ENCODE results near the gene CLIP3.

Gene CLIP3

GRCh38 chr19:35995048-35995993, 37.4 kb downstream of the CLIP3 start, which contains the start of gene SDHAF1:
Gene SDHAF1 (plus strand): TSS chr19:35995188. CDS start chr19:35995275, 87 bp downstream.
- H3K4me3 ChIP-seq (ENCODE audit: low read length): peak within 1 kb of the TSS; percentile 97
- H3K9me2 ChIP-seq (replicated peaks; ENCODE audit: insufficient read depth, low read length): no peaks in the 10 kb centered on the region
- no peaks in the 10 kb centered on the region for H4K20me1 ChIP-seq (ENCODE audit: insufficient read depth, low read length)
- peaks cover 33% of the 10 kb centered on the region for H3K79me2 ChIP-seq (ENCODE audit: low read length)
- H3K4me2 ChIP-seq (ENCODE audit: low read depth, low read length): peak within 1 kb of the TSS; percentile 93
- TF ChIP-seq EZH2phosphoT487 (IDR thresholded peaks at IDR 0.05; ENCODE audit: low read length) (no peak), CTCF (IDR thresholded peaks at IDR 0.05; ENCODE audit: low read length) (0 out of 2 replicates have a peak, but pooled peaks have one; percentile 2), EZH2 (optimal IDR thresholded peaks at IDR 0.05; ENCODE audit: low read depth, low read length) (no peak)
- peak; percentile 97 for DNase-seq
- peak within 1 kb of the TSS; percentile 84 for H3K9ac ChIP-seq (ENCODE audit: low read length)
- H3F3A ChIP-seq (ENCODE audit: insufficient read depth, low read length): no peaks in the 10 kb centered on the region
- H3K27me3 ChIP-seq (replicated peaks; ENCODE audit: insufficient read depth, low read length): no peaks in the 10 kb centered on the region
- peak within 1 kb of the TSS; percentile 97 for H2AFZ ChIP-seq (ENCODE audit: low read length)
- peak within 1 kb of the TSS; percentile 71; the same call in 1 of the 2 replicates for H3K27ac ChIP-seq (ENCODE audit: low read length)
- peaks cover 9% of the 10 kb centered on the region for H3K4me1 ChIP-seq (ENCODE audit: low read length)
- no peaks in the 10 kb centered on the region for H3K9me3 ChIP-seq (replicated peaks; ENCODE audit: insufficient read depth, low read length)
- no peaks in the 10 kb centered on the region for H3K36me3 ChIP-seq (replicated peaks; ENCODE audit: insufficient read depth, low read length)

- H3K27me3 ChIP-seq (replicated peaks; ENCODE audit: insufficient read depth, low read length): no peaks in the 10 kb centered on the region; the same call in 1 of the 2 replicates
- 0 out of 2 replicates have a peak overlapping the region, but pooled peaks have one; percentile 42 for H2AFZ ChIP-seq (ENCODE audit: low read length)
- H3K4me2 ChIP-seq (ENCODE audit: low read depth, low read length): peak overlapping the region; percentile 49; the same call in 1 of the 2 replicates
- no peaks in the 10 kb centered on the region for H3K9me3 ChIP-seq (replicated peaks; ENCODE audit: insufficient read depth, low read length)
- peaks cover 30% of the 10 kb centered on the region for H3K79me2 ChIP-seq (ENCODE audit: low read length)
- peaks cover 9% of the 10 kb centered on the region for H3K4me1 ChIP-seq (ENCODE audit: low read length)
- no peaks in the 10 kb centered on the region for H3K9me2 ChIP-seq (replicated peaks; ENCODE audit: insufficient read depth, low read length)
- H3K9ac ChIP-seq (ENCODE audit: low read length): no peak overlapping the region
- H3K4me3 ChIP-seq (ENCODE audit: low read length): no peak overlapping the region
- H3K36me3 ChIP-seq (replicated peaks; ENCODE audit: insufficient read depth, low read length): no peaks in the 10 kb centered on the region
- no peaks in the 10 kb centered on the region for H3F3A ChIP-seq (ENCODE audit: insufficient read depth, low read length)
- no peak for TF ChIP-seq EZH2 (optimal IDR thresholded peaks at IDR 0.05; ENCODE audit: low read depth, low read length)
- TF ChIP-seq EZH2phosphoT487 (IDR thresholded peaks at IDR 0.05; ENCODE audit: low read length): no peak
- no peak for TF ChIP-seq CTCF (IDR thresholded peaks at IDR 0.05; ENCODE audit: low read length)
- no peak for DNase-seq
- no peak overlapping the region for H3K27ac ChIP-seq (ENCODE audit: low read length)
- H4K20me1 ChIP-seq (ENCODE audit: insufficient read depth, low read length): no peaks in the 10 kb centered on the region
These were observed 38.6 kb downstream of the CLIP3 start for GRCh38 chr19:35993923-35994598.

- H3K27me3 ChIP-seq (replicated peaks; ENCODE audit: insufficient read depth, low read length): peaks cover 6% of the 10 kb centered on the region; the same call in 1 of the 2 replicates
- no peaks in the 10 kb centered on the region for H3K36me3 ChIP-seq (replicated peaks; ENCODE audit: insufficient read depth, low read length)
- no peak overlapping the region for H3K27ac ChIP-seq (ENCODE audit: low read length)
- no peak for DNase-seq
- no peak overlapping the region for H3K4me2 ChIP-seq (ENCODE audit: low read depth, low read length)
- no peaks in the 10 kb centered on the region for H3F3A ChIP-seq (ENCODE audit: insufficient read depth, low read length)
- H4K20me1 ChIP-seq (ENCODE audit: insufficient read depth, low read length): no peaks in the 10 kb centered on the region
- H3K79me2 ChIP-seq (ENCODE audit: low read length): peaks cover 27% of the 10 kb centered on the region
- no peak overlapping the region for H3K9ac ChIP-seq (ENCODE audit: low read length)
- no peak for TF ChIP-seq EZH2phosphoT487 (IDR thresholded peaks at IDR 0.05; ENCODE audit: low read length)
- TF ChIP-seq EZH2 (optimal IDR thresholded peaks at IDR 0.05; ENCODE audit: low read depth, low read length): no peak
- TF ChIP-seq CTCF (IDR thresholded peaks at IDR 0.05; ENCODE audit: low read length): no peak
- H3K9me3 ChIP-seq (replicated peaks; ENCODE audit: insufficient read depth, low read length): no peaks in the 10 kb centered on the region
- H3K9me2 ChIP-seq (replicated peaks; ENCODE audit: insufficient read depth, low read length): no peaks in the 10 kb centered on the region
- H3K4me3 ChIP-seq (ENCODE audit: low read length): no peak overlapping the region
- H2AFZ ChIP-seq (ENCODE audit: low read length): no peak overlapping the region
- peaks cover 9% of the 10 kb centered on the region for H3K4me1 ChIP-seq (ENCODE audit: low read length)
These were observed 39.5 kb downstream of the CLIP3 start for GRCh38 chr19:35992907-35993765.
